PFSK-1 (cell line): ENCODE data around the gene AQP12B.

ENCODE experiments used
- FOXP2 ChIP-seq: optimal IDR thresholded peaks from 2 replicates; pipeline ENCODE3; 2011; ENCODE audit warnings: borderline replicate concordance, control low read depth, inconsistent platforms; ENCODE audit not compliant: insufficient read depth; ENCODE audit errors: extremely low read length, extremely low read depth
- POLR2AphosphoS5 ChIP-seq: IDR thresholded peaks from 2 replicates; pipeline ENCODE4 v1.6.1; 2012; ENCODE audit warnings: low read depth, mild to moderate bottlenecking, control low read depth, low read length, moderate library complexity
- TAF1 ChIP-seq: IDR thresholded peaks from 2 replicates; pipeline ENCODE4 v1.6.1; 2012; ENCODE audit warnings: low read length, control low read depth, borderline replicate concordance; ENCODE audit not compliant: insufficient read depth
- TF ChIP-seq, protein P1 (sequence below), 2 experiments: IDR thresholded peaks; 2 replicates each; pipeline versions ENCODE4 v1.6.1 to v1.8.0; 2011 to 2012; ENCODE audit warnings: low read depth in 2 of 2, low read length in 2 of 2, control low read depth in 1 of 2, inconsistent platforms in 1 of 2, mild to moderate bottlenecking in 1 of 2, moderate library complexity in 1 of 2; ENCODE audit not compliant: insufficient read depth in 1 of 2

- TF ChIP-seq POLR2AphosphoS5 (no peak), TAF1 (no peak), FOXP2 (no peak)
- TF ChIP-seq, protein P1, sequence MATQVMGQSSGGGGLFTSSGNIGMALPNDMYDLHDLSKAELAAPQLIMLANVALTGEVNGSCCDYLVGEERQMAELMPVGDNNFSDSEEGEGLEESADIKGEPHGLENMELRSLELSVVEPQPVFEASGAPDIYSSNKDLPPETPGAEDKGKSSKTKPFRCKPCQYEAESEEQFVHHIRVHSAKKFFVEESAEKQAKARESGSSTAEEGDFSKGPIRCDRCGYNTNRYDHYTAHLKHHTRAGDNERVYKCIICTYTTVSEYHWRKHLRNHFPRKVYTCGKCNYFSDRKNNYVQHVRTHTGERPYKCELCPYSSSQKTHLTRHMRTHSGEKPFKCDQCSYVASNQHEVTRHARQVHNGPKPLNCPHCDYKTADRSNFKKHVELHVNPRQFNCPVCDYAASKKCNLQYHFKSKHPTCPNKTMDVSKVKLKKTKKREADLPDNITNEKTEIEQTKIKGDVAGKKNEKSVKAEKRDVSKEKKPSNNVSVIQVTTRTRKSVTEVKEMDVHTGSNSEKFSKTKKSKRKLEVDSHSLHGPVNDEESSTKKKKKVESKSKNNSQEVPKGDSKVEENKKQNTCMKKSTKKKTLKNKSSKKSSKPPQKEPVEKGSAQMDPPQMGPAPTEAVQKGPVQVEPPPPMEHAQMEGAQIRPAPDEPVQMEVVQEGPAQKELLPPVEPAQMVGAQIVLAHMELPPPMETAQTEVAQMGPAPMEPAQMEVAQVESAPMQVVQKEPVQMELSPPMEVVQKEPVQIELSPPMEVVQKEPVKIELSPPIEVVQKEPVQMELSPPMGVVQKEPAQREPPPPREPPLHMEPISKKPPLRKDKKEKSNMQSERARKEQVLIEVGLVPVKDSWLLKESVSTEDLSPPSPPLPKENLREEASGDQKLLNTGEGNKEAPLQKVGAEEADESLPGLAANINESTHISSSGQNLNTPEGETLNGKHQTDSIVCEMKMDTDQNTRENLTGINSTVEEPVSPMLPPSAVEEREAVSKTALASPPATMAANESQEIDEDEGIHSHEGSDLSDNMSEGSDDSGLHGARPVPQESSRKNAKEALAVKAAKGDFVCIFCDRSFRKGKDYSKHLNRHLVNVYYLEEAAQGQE (IDR thresholded peaks at IDR 0.05; ENCODE audit: insufficient read depth in 1 of 2, low read depth in 2 of 2, low read length in 2 of 2): no peak
Measured at GRCh38 chr2:240650254-240650965, 32.3 kb downstream of the AQP12B start.
